ENCODE measurements around the gene EMSY.

EMSY gene

GRCh38 chr11:76523786-76524436, 79.1 kb downstream of the EMSY start:
- no peak for DNase-seq (ENCODE audit: low read depth in 1 of 2, low spot score in 1 of 2)

- no peak for DNase-seq (ENCODE audit: low read depth in 1 of 2, low spot score in 1 of 2)
Measured at GRCh38 chr11:76524461-76524860, 79.6 kb downstream of the EMSY start.

- no peak for DNase-seq (ENCODE audit: low read depth in 1 of 2, low spot score in 1 of 2)
Measured at GRCh38 chr11:76524919-76525318, 80.1 kb downstream of the EMSY start.

GRCh38 chr11:76526878-76527277, 82.1 kb downstream of the EMSY start:
- no peak for DNase-seq (ENCODE audit: low read depth in 1 of 2, low spot score in 1 of 2)

- DNase-seq (ENCODE audit: low read depth in 1 of 2, low spot score in 1 of 2): no peak
Measured at GRCh38 chr11:76542436-76542835, 97.6 kb downstream of the EMSY start.

GRCh38 chr11:76543006-76543703, 98.3 kb downstream of the EMSY start:
- no peak for DNase-seq (ENCODE audit: low read depth in 1 of 2, low spot score in 1 of 2)

- no peak for DNase-seq (ENCODE audit: low read depth in 1 of 2, low spot score in 1 of 2)
Measured at GRCh38 chr11:76550781-76551180, 106.0 kb downstream of the EMSY start.

- no peak for DNase-seq (ENCODE audit: low read depth in 1 of 2, low spot score in 1 of 2)
Measured at GRCh38 chr11:76551400-76551799, 106.6 kb downstream of the EMSY start.

GRCh38 chr11:76552987-76553386, 108.2 kb downstream of the EMSY start:
- no peak for DNase-seq (ENCODE audit: low read depth in 1 of 2, low spot score in 1 of 2)

GRCh38 chr11:76553554-76554476, 109.0 kb downstream of the EMSY start:
- DNase-seq (ENCODE audit: low read depth in 1 of 2, low spot score in 1 of 2): no peak

- DNase-seq (ENCODE audit: low read depth in 1 of 2, low spot score in 1 of 2): no peak
Measured at GRCh38 chr11:76554767-76555166, 109.9 kb downstream of the EMSY start.

- DNase-seq (ENCODE audit: low read depth in 1 of 2, low spot score in 1 of 2): no peak
Measured at GRCh38 chr11:76557466-76557865, 112.6 kb downstream of the EMSY start.

- DNase-seq (ENCODE audit: low read depth in 1 of 2, low spot score in 1 of 2): no peak
Measured at GRCh38 chr11:76558473-76558872, 113.7 kb downstream of the EMSY start.

- DNase-seq (ENCODE audit: low read depth in 1 of 2, low spot score in 1 of 2): no peak
Measured at GRCh38 chr11:76558891-76559290, 114.1 kb downstream of the EMSY start.

GRCh38 chr11:76559346-76559745, 114.5 kb downstream of the EMSY start:
- DNase-seq (ENCODE audit: low read depth in 1 of 2, low spot score in 1 of 2): no peak

- no peak for DNase-seq (ENCODE audit: low read depth in 1 of 2, low spot score in 1 of 2)
Measured at GRCh38 chr11:76560219-76560618, 115.4 kb downstream of the EMSY start.

- DNase-seq (ENCODE audit: low read depth in 1 of 2, low spot score in 1 of 2): no peak
Measured at GRCh38 chr11:76561245-76561644, 116.4 kb downstream of the EMSY start.

- no peak for DNase-seq (ENCODE audit: low read depth in 1 of 2, low spot score in 1 of 2)
Measured at GRCh38 chr11:76562541-76562940, 117.7 kb downstream of the EMSY start.

- DNase-seq (ENCODE audit: low read depth in 1 of 2, low spot score in 1 of 2): no peak
Measured at GRCh38 chr11:76564364-76564763, 119.5 kb downstream of the EMSY start.

- no peak for DNase-seq (ENCODE audit: low read depth in 1 of 2, low spot score in 1 of 2)
Measured at GRCh38 chr11:76566811-76567210, 122.0 kb downstream of the EMSY start.

GRCh38 chr11:76567261-76567660, 122.4 kb downstream of the EMSY start:
- DNase-seq (ENCODE audit: low read depth in 1 of 2, low spot score in 1 of 2): no peak

GRCh38 chr11:76568139-76568538, 123.3 kb downstream of the EMSY start:
- DNase-seq (ENCODE audit: low read depth in 1 of 2, low spot score in 1 of 2): no peak
